B cell (primary cell): ENCODE measurements around the gene CLEC19A. TPM values are rescaled to one million over a fixed set of nuclear protein-coding genes. Genes with fewer than 3 reads are reported as not detected.

Experiments
- ATAC-seq: fragments of 200-7000 bp; cut with Tn5 transposase; one replicate; pipeline ENCODE4 v1.10.0; 2021; ENCODE audit warnings: low read depth, mild to moderate bottlenecking, moderate number of reproducible peaks, moderate library complexity
- CTCF ChIA-PET: fragments of 350-600 bp; sonication (Branson Sonifier 250); formaldehyde crosslinking; loops from one replicate; lab custom pipeline; 2021; ENCODE audit warnings: antibody characterized with exemption, inconsistent platforms; lab: Charles Lee
- POLR2A ChIA-PET: fragments of 350-600 bp; sonication (Branson Sonifier 250); formaldehyde crosslinking; loops from one replicate; lab custom pipeline; 2021; ENCODE audit warnings: antibody characterized with exemption; lab: Charles Lee
- DNase-seq: peaks from one replicate; pipeline ENCODE4 v3.0.0; 2013
- H2AFZ ChIP-seq: 2 replicates; pipeline ENCODE4 v1.6.1; 2012; ENCODE audit warnings: mild to moderate bottlenecking, low read depth, low read length; ENCODE audit not compliant: insufficient read depth, poor library complexity, severe bottlenecking
- H3K27ac ChIP-seq, 2 donors: 1 replicate in 1 of 2; 2 replicates in 1 of 2; pipeline ENCODE4 v1.5.1; 2012 to 2013; ENCODE audit warnings: low read length in 2 of 2, mild to moderate bottlenecking in 2 of 2, moderate library complexity in 1 of 2
- H3K27me3 ChIP-seq, 4 experiments: fragments of 200-600 bp in 1 of 4; sonication (generic) in 1 of 4; replicated peaks in 1 of 4; 1 replicate in 2 of 4; 2 replicates in 2 of 4; pipeline versions ENCODE4 v1.6.1 to v1.7.0; 2013 to 2016; ENCODE audit warnings: low read length in 3 of 4, mild to moderate bottlenecking in 2 of 4, mixed read lengths in 1 of 4, moderate library complexity in 1 of 4; ENCODE audit not compliant: insufficient read depth in 4 of 4, control insufficient read depth in 3 of 4; ENCODE audit errors: control extremely low read depth in 1 of 4
- H3K36me3 ChIP-seq, 2 experiments: replicated peaks in 1 of 2; 1 replicate in 1 of 2; 2 replicates in 1 of 2; pipeline versions ENCODE4 v1.6.1 to v1.7.1; 2013; ENCODE audit warnings: low read length in 1 of 2; ENCODE audit not compliant: insufficient read depth in 2 of 2, control insufficient read depth in 1 of 2; ENCODE audit errors: control extremely low read depth in 1 of 2, extremely low read depth in 1 of 2
- H3K4me1 ChIP-seq, 2 donors: fragments of 200-600 bp in 1 of 2; sonication (generic) in 1 of 2; 1 replicate in 1 of 2; 2 replicates in 1 of 2; pipeline versions ENCODE4 v1.5.1 to v1.6.1; 2013 to 2017; ENCODE audit warnings: low read length in 2 of 2; ENCODE audit not compliant: control insufficient read depth in 2 of 2, insufficient read depth in 2 of 2
- H3K4me2 ChIP-seq: replicated peaks from 2 replicates; pipeline ENCODE3; 2012; ENCODE audit warnings: mild to moderate bottlenecking, low read depth, low read length; ENCODE audit not compliant: poor library complexity, severe bottlenecking
- H3K4me3 ChIP-seq, 5 experiments: fragments of 200-600 bp in 1 of 5; sonication (generic) in 1 of 5; 1 replicate in 3 of 5; 2 replicates in 2 of 5; pipeline versions ENCODE4 v1.5.1 to v1.7.0; 2011 to 2016; ENCODE audit warnings: low read length in 4 of 5, mild to moderate bottlenecking in 4 of 5, low read depth in 2 of 5, control low read depth in 1 of 5, moderate library complexity in 1 of 5; ENCODE audit not compliant: insufficient read depth in 1 of 5; ENCODE audit errors: control extremely low read depth in 1 of 5, extremely low read depth in 1 of 5
- H3K79me2 ChIP-seq: fragments of 200-600 bp; sonication (generic); one replicate; pipeline ENCODE4 v1.6.0; 2016; ENCODE audit warnings: low read length; ENCODE audit not compliant: control insufficient read depth, insufficient read depth
- H3K9ac ChIP-seq: fragments of 200-600 bp; sonication (generic); 2 replicates; pipeline ENCODE4 v1.6.1; 2017; ENCODE audit warnings: mild to moderate bottlenecking, low read length, moderate library complexity
- H3K9me3 ChIP-seq, 3 donors: one replicate each; pipeline versions ENCODE4 v1.6.1 to v1.7.1; 2013; ENCODE audit warnings: low read length in 2 of 3; ENCODE audit not compliant: control insufficient read depth in 2 of 3, insufficient read depth in 1 of 3; ENCODE audit errors: control extremely low read depth in 1 of 3
- H4K20me1 ChIP-seq: 2 replicates; pipeline ENCODE4 v1.6.0; 2012; ENCODE audit warnings: mild to moderate bottlenecking, low read length; ENCODE audit not compliant: insufficient read depth, control insufficient read depth, poor library complexity, severe bottlenecking
- H3K27ac Mint-ChIP-seq: one replicate; pipeline ENCODE4 v1.8.0; 2021; ENCODE audit warnings: mixed read lengths
- H3K27me3 Mint-ChIP-seq: one replicate; pipeline ENCODE4 v1.8.0; 2021; ENCODE audit warnings: mixed read lengths
- H3K4me1 Mint-ChIP-seq: one replicate; pipeline ENCODE4 v1.8.0; 2021; ENCODE audit warnings: mixed read lengths
- H3K4me3 Mint-ChIP-seq: one replicate; pipeline ENCODE4 v1.8.0; 2021; ENCODE audit warnings: mixed read lengths
- H3K9me3 Mint-ChIP-seq: one replicate; pipeline ENCODE4 v1.8.0; 2022; ENCODE audit warnings: mixed read lengths; ENCODE audit not compliant: insufficient read depth
- CTCF ChIP-seq: fragments of 200-600 bp; IDR thresholded peaks from one replicate; pipeline ENCODE4 v1.8.0; 2022; ENCODE audit warnings: antibody characterized with exemption, mild to moderate bottlenecking
- EZH2 ChIP-seq: IDR thresholded peaks from 2 replicates; pipeline ENCODE4 v1.6.1; 2012; ENCODE audit warnings: borderline replicate concordance, low read depth, mild to moderate bottlenecking, moderate library complexity, low read length; ENCODE audit not compliant: insufficient read depth, poor library complexity, severe bottlenecking
- WGBS: methylation state at CpG from one replicate; pipeline ENCODE4 v1.1.5; 2013; ENCODE audit warnings: missing lambda C conversion rate; ENCODE audit not compliant: insufficient coverage; 5-methylcytosine and 5-hydroxymethylcytosine counted together
- intact Hi-C: fragments of 100-400 bp; cut with micrococcal nuclease; formaldehyde crosslinking; loops from one replicate; pipeline ENCODE4 v1.10.0; 2022
- polyA plus RNA-seq: library from polyadenylated mRNA; depleted of rRNA; stranded (reverse); fragments of >200 nt; gene quantifications from 2 replicates; pipeline ENCODE4 v1.2.3, GENCODE V29; 2012
- total RNA-seq, 2 donors: library from RNA; stranded (reverse); fragments of 120-200 nt in 1 of 2; gene quantifications; 1 replicate in 1 of 2; 2 replicates in 1 of 2; pipeline versions ENCODE4 v1.2.3 to v1.2.4, GENCODE V29; 2013 to 2022

Gene CLEC19A
- total and polyA plus RNA-seq, 2 donors (not counting 1 experiment from before 2014, with no cell fraction given), result not detected

DNA sequence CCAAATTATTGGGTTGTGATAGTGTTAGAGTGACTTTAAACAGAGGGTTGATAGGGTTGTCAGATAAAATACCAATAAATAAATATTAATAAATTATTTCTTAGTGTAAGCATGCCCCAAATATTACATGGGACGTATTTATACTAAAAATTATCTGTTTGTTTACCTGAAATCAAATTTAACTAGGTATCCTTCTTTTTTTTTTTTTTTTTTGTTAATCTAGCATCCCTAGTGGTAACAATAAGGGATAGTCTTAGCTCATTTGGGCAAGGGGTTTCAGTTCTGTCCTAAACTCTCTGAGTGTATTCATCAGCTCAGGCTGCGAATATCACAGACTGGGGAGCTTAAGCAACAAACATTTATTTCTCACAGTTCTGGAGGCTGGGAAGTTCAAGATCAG is 1.3 kb downstream of the CLEC19A start:
- ATAC-seq (no peak), DNase-seq (no peak)
- Mint-ChIP-seq H3K9me3 (no peaks in the 10 kb centered on the region), H3K4me1 (no peaks in the 10 kb centered on the region), H3K4me3 (no peak overlapping the region), H3K27me3 (no peaks in the 10 kb centered on the region), H3K27ac (no peak overlapping the region)
- no peaks in the 10 kb centered on the region for H3K27me3 ChIP-seq
- no peak overlapping the region for H3K4me2 ChIP-seq
- no CpG with 5 or more reads among the region's 2 CpGs for WGBS
- H3K4me1 ChIP-seq, result no peaks in the 10 kb centered on the region
- TF ChIP-seq CTCF, result no peak
- no peak for TF ChIP-seq EZH2
- no peak overlapping the region for H3K9ac ChIP-seq
- H3K4me3 ChIP-seq, result no peak overlapping the region
- H3K9me3 ChIP-seq, result no peaks in the 10 kb centered on the region
- ChIA-PET POLR2A (no interaction called here), CTCF (no interaction called here)
- no peak overlapping the region for H3K27ac ChIP-seq
- intact Hi-C loops, result no loop called here
- H4K20me1 ChIP-seq, result no peaks in the 10 kb centered on the region
- H3K36me3 ChIP-seq, result no peaks in the 10 kb centered on the region
- H3K79me2 ChIP-seq, result no peaks in the 10 kb centered on the region
- H2AFZ ChIP-seq, result no peak overlapping the region

- no peak overlapping the region for H2AFZ ChIP-seq
- Mint-ChIP-seq H3K9me3 (no peaks in the 10 kb centered on the region), H3K4me1 (no peaks in the 10 kb centered on the region), H3K27ac (no peak overlapping the region), H3K4me3 (no peak overlapping the region), H3K27me3 (no peaks in the 10 kb centered on the region)
- TF ChIP-seq EZH2 (no peak), CTCF (no peak)
- H3K36me3 ChIP-seq, result no peaks in the 10 kb centered on the region
- ATAC-seq (no peak), DNase-seq (no peak)
- H3K27ac ChIP-seq, result no peak overlapping the region
- H4K20me1 ChIP-seq, result no peaks in the 10 kb centered on the region
- no peaks in the 10 kb centered on the region for H3K4me1 ChIP-seq
- 100% methylated on average over 2 of the region's 4 CpGs for WGBS
- intact Hi-C loops, result no loop called here
- ChIA-PET CTCF (no interaction called here), POLR2A (no interaction called here)
- H3K4me2 ChIP-seq, result no peak overlapping the region
- H3K79me2 ChIP-seq, result no peaks in the 10 kb centered on the region
- no peak overlapping the region for H3K4me3 ChIP-seq
- H3K27me3 ChIP-seq, result no peaks in the 10 kb centered on the region
- no peaks in the 10 kb centered on the region for H3K9me3 ChIP-seq
- no peak overlapping the region for H3K9ac ChIP-seq
Measured at GRCh38 chr16:19287241-19287640, 1.7 kb downstream of the CLEC19A start.
